ENCODE measurements around the gene KRT74. TPM values are rescaled to one million over a fixed set of nuclear protein-coding genes. Genes with fewer than 3 reads are reported as not detected.
"Not testable (repeated sequence)": the region's sequence is repeated elsewhere in the genome, so short reads cannot be mapped to it uniquely, and the experiment has no call there.

The KRT74 gene
- polyA plus RNA-seq, 12 donors: 0.15 to 0.25 (median 0.21) TPM; not detected in 9

GRCh38 chr12:52603314-52603713 is 29.7 kb upstream of the KRT74 start:
- DNase-seq: no peak

GRCh38 chr12:52602552-52602951 is 28.9 kb upstream of the KRT74 start:
- DNase-seq: no peak

- DNase-seq: no peak
These were observed 28.0 kb upstream of the KRT74 start for GRCh38 chr12:52601671-52602070.

GRCh38 chr12:52600941-52601481 is 27.4 kb upstream of the KRT74 start, which contains the start of gene KRT72:
Gene KRT72 (minus strand): TSS chr12:52601463. CDS start chr12:52601452, 11 bp downstream.
- DNase-seq: no peak

GRCh38 chr12:52600475-52600874 is 26.8 kb upstream of the KRT74 start:
- no peak for DNase-seq

- no peak for DNase-seq
These were observed 26.4 kb upstream of the KRT74 start for GRCh38 chr12:52600071-52600470.

GRCh38 chr12:52598966-52599365 is 25.3 kb upstream of the KRT74 start:
- no peak for DNase-seq

GRCh38 chr12:52594237-52594636 is 20.6 kb upstream of the KRT74 start:
- DNase-seq: not testable (repeated sequence)

GRCh38 chr12:52591521-52591920 is 17.9 kb upstream of the KRT74 start:
- DNase-seq: no peak

GRCh38 chr12:52590021-52590420 is 16.4 kb upstream of the KRT74 start:
- DNase-seq: no peak

GRCh38 chr12:52587563-52587962 is 13.9 kb upstream of the KRT74 start:
- no peak for DNase-seq

GRCh38 chr12:52585946-52586345 is 12.3 kb upstream of the KRT74 start:
- DNase-seq: peak; percentile 18

- no peak for DNase-seq
These were observed 11.4 kb upstream of the KRT74 start for GRCh38 chr12:52585066-52585465.

GRCh38 chr12:52584156-52584682 is 10.6 kb upstream of the KRT74 start:
- no peak for DNase-seq

GRCh38 chr12:52582971-52583456 is 9.4 kb upstream of the KRT74 start:
- DNase-seq: peak; percentile 57

- no peak for DNase-seq
These were observed 8.8 kb upstream of the KRT74 start for GRCh38 chr12:52582486-52582885.

GRCh38 chr12:52581481-52581880 is 7.8 kb upstream of the KRT74 start:
- no peak for DNase-seq

GRCh38 chr12:52581066-52581465 is 7.4 kb upstream of the KRT74 start:
- no peak for DNase-seq

GRCh38 chr12:52580496-52580895 is 6.9 kb upstream of the KRT74 start:
- DNase-seq: no peak

- no peak for DNase-seq
These were observed 6.1 kb upstream of the KRT74 start for GRCh38 chr12:52579468-52580465.

GRCh38 chr12:52578469-52578868 is 4.8 kb upstream of the KRT74 start:
- DNase-seq: no peak

- no peak for DNase-seq
These were observed 3.7 kb upstream of the KRT74 start for GRCh38 chr12:52577316-52577715.

- no peak for DNase-seq
These were observed 2.3 kb upstream of the KRT74 start for GRCh38 chr12:52575948-52576347.
